Stimulated activated CD8-positive, alpha-beta memory T cell treated with anti-CD3 and anti-CD28 coated beads, Interleukin-15, amount 100 ng/mL, for 1 hour (primary cell): Measurements from ENCODE around the gene COLQ.

Experiments
- DNase-seq: peaks from one replicate; pipeline ENCODE4 v3.0.0-alpha.2; 2020; ENCODE audit warnings: low read depth

Gene COLQ

DNA sequence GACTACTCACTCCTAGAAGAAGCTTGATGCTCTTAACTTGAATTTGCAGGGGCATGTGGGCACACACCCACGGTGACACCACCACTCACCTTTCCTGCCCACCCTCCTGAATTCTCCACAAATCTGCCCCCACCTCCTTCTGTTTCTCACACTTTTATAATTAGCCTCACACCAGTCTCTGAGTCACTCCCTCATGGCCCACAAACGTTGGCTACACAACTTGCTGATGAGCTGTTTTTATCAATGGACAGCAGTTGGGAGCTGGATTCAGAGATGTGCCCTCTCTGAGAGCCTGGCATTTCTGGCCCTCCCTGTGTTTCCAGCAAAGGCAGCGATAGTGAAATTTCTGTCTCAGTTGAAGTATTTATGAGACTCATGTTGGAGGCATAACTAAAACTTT lies 1.3 kb downstream of the COLQ start:
- DNase-seq, result no peak

GRCh38 chr3:15519096-15519495 lies 2.4 kb downstream of the COLQ start:
- no peak for DNase-seq

GRCh38 chr3:15514663-15515340 lies 6.7 kb downstream of the COLQ start:
- no peak for DNase-seq

GRCh38 chr3:15513810-15514662 lies 7.5 kb downstream of the COLQ start:
- no peak for DNase-seq

- DNase-seq, result no peak
Observed at GRCh38 chr3:15513116-15513515, 8.4 kb downstream of the COLQ start.

GRCh38 chr3:15512166-15512565 lies 9.3 kb downstream of the COLQ start:
- no peak for DNase-seq

DNA sequence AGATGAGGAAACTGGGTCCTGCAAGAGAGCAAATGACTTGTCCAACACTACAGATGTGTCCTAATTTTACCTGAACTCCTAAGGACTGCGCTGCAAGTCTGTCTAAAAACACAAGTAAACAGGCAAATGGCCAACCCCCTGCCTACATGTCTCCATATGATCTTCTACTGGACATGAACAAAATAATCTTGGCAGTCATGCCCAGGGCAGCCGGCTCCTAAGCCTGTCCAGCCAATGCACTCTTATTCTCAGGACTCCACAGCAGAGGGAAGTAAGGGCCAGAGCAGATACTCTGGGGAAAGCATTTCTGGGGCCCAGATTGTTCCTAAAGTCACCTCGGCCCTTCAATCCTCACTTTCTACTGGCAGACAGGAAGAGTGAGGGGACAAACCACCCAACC lies 10.3 kb downstream of the COLQ start:
- DNase-seq, result no peak

- DNase-seq, result no peak
Observed at GRCh38 chr3:15510493-15510892, 11.0 kb downstream of the COLQ start.

DNA sequence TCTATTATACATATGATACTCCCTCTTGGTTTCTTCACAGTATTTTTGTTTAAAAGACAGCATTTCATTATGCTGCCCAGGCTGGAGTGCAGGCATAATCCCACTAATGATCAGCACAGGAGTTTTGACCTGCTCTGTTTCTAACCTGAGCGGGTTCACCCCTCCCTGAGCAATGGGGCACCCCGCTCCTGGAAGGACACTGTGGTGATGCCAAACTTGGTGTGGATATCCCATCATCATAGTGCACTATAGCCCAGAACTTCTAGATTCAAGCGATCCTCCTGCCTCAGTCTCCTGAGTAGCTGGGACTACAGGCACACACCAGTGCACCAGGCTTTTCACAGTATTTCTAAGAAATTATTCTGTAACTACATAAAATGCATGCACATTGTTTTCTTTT lies 14.9 kb downstream of the COLQ start:
- DNase-seq, result no peak

DNA sequence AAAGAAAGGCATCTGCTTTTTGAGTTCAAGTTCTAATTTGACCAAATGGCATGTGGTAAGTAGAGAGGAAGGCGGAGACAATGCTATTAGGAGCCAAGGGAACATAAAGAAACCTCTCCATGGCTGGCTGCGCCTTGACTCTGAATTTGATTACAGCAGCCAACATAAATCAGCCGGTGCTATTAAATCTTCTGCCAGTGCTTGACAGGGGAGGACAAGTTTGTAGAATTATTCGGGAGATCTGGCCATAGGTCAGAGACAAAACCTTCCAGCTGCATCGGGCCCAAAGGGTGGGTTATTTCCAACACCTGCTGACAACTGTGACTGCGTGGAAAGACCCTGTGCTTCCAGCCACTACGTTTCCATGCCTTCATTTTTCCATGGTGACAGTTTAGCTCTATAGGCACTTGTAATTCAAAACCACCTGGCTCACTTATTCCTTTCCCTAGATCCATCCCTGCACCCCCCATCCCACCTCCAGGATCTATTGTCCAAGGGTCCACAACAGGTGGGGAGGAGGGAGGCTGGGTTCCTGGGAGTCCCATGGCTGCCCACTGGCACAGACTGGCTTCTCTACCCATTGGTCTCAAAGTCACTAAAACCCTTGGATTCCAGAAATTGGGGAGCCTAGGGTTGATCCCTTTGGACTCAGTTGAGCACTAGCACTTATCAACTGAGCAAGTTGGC lies 15.9 kb downstream of the COLQ start:
- DNase-seq, result no peak

GRCh38 chr3:15502616-15503015 lies 18.9 kb downstream of the COLQ start:
- no peak for DNase-seq

DNA sequence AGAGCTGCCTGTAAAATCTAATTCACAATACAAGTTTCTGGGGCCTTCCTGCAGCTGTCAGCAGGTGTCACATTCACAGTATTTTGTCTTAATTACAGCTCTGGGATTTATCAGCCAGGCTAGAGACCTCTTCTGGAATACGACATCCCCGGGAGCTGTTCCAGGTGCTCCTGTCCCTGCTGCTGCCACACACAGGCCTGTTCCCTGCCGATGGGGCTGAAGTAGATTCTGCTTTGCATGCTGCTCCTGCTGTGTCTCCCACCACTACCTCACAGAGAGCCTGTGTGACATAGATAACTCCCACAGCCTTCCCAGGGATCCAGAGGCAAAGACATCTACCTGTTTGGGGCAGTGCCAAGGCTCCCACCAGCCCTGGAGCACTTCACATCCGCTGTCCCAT lies 20.4 kb downstream of the COLQ start:
- no peak for DNase-seq

DNA sequence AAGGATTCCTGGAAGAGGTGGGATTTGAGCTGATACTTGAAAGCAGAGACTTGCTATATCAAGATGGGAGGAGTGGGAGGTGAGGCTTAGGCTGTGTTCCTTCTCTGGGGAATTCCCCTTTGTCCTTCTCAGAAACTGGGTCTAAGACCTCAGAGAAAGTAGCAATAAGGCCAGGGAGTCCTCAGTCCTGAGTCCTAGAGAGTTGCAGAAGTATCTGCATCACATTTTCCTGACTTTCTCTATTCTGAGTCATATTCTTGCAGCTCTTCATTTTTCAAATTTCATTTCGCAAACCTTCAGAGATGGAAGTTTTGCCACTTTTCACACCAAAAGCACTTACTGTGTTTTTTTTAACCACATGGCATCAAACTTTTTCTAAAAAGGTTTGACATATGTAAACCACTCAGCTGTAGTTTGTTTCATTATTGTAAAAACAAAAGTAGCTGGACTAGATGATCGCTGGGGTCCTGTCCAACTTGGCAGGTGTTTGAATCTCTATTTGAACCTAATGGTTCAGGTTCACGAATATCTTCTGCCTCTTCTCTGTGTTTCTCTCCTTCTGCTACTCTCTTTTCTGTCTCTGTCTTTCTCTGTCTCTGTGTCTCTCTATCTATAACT lies 21.3 kb downstream of the COLQ start:
- no peak for DNase-seq

DNA sequence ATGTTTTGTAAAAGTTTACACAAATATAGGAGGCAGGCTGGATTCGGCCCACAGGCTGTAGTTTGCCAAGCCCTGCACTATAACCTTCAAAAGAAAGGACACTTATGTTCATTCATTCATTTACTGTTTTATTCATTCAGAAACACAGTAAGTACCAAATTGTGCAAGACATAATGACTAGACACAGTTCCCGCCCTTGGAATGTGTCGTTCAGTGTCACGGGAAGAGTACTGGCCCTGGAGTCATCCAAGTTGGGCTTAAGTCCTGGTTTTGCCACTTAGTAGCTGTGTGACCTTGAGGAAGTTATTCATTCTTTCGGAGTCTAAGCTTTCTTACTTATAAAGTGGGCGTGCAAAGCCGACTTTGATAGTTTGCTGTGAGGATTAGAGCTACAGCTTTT lies 22.0 kb downstream of the COLQ start:
- no peak for DNase-seq

DNA sequence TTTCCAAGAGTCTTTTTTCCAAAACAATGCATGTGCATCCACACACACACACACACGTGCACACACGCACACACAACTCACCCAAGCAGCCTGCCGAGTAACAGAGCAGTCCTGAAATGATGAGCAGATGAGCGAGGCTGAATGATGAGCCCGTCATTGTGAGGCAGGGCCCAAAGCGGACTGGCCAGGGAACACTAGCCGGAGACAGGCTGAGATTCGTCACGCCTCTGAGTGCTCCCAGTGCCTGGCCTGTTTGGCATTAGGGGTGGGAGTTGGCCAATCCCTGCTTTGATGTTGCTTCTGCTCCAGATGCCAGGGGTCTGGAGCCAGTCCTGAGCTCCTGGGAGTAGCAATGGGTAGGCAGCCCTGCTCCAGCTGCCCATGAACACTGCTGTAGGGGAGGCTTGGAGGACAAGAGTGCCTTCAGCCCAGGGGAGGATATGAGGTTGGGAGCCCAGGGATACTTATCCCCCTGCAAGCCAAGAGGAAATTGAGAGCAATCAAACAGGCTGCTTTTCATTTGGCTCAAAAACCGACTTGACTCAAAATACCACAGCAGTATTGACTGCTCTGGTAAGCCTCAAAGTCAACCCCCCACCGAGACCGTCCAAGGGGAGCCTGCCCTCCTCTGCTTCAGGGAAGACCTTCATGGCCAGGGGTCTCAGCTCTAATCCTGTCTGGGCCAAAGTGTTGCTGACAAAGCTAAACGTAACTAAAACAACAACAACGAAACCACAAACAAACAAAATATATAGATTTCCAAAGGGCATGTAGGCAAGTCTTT lies 22.9 kb downstream of the COLQ start:
- DNase-seq, result no peak

- no peak for DNase-seq
Observed at GRCh38 chr3:15497964-15498363, 23.5 kb downstream of the COLQ start.

- DNase-seq, result no peak
Observed at GRCh38 chr3:15496341-15496664, 25.2 kb downstream of the COLQ start.

- DNase-seq, result no peak
Observed at GRCh38 chr3:15495461-15496340, 25.8 kb downstream of the COLQ start.

GRCh38 chr3:15493436-15493835 lies 28.1 kb downstream of the COLQ start:
- no peak for DNase-seq

DNA sequence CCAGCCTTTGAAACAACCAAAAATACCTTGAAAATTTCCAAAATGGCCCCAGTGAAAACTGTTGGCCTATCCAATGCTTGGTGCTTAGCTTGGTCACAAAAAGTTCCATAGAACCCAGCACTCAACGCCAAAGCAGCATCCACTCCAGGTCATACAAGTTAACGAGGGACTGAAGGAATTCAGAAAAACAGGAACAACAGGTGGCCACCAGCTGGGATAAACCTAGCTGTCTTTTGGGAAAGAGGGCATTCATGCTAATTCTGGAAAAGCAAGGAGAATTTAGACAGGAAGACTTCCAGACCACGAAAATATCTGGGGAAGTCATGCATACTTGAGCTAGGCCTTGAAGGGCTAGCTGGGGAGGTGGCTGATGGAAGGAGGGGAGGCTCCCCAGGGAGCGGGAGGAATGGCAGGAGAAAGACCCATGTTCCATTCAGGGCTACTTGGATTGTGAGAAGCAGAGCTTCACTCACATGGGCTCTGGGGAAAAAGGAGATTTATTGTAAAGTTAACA lies 28.6 kb downstream of the COLQ start:
- no peak for DNase-seq

DNA sequence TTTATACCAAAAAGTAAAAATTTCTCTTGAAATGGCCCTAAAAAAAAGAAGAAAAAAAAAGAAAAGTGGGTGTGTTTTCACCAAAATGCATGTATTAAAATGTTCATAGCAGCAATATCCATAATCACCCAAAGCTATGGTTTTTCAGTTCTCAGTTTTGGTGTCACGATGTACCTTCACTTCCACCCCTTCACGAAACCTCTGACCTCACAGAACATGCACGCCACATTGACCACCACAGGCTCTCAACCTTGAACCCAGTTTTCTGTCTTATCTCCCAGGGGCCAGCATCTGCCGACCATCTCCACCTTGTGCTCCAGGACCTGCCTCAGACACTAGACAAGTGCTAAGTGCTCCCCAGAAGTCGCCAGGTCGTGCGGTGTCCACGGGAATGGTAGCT lies 30.4 kb downstream of the COLQ start:
- no peak for DNase-seq
